ENCODE data around the gene OR2T6.
"Not testable (repeated sequence)": the region's sequence is repeated elsewhere in the genome, so short reads cannot be mapped to it uniquely, and the experiment has no call there.

The OR2T6 gene

GRCh38 chr1:248375446-248375845, at the start of gene OR2T6:
OR2T6 (plus strand) TSS chr1:248375746; CDS start chr1:248387609, 11,863 bp downstream.
- DNase-seq, result no peak

- DNase-seq, result no peak
Measured at GRCh38 chr1:248343451-248343850, 32.1 kb upstream of the OR2T6 start.

GRCh38 chr1:248348475-248348874, 27.1 kb upstream of the OR2T6 start, which contains the start of gene OR14C36:
OR14C36 (plus strand) TSS chr1:248348775; CDS start chr1:248348775, 0 bp downstream.
- DNase-seq, result no peak

- DNase-seq, result no peak
Measured at GRCh38 chr1:248359415-248359814, 16.1 kb upstream of the OR2T6 start.

GRCh38 chr1:248361121-248361715, 14.3 kb upstream of the OR2T6 start, which contains the start of gene OR2T4:
OR2T4 (plus strand) TSS chr1:248361665; CDS start chr1:248361665, 0 bp downstream.
- no peak for DNase-seq

GRCh38 chr1:248366609-248367008, 8.9 kb upstream of the OR2T6 start:
- DNase-seq, result no peak

GRCh38 chr1:248372394-248372793, 3.2 kb upstream of the OR2T6 start:
- DNase-seq, result no peak

GRCh38 chr1:248373761-248374160, 1.8 kb upstream of the OR2T6 start:
- DNase-seq, result no peak

GRCh38 chr1:248376916-248377315, 1.4 kb downstream of the OR2T6 start:
- DNase-seq, result no peak

GRCh38 chr1:248380854-248381253, 5.3 kb downstream of the OR2T6 start:
- no peak for DNase-seq

GRCh38 chr1:248388426-248388825, 12.9 kb downstream of the OR2T6 start:
- no peak for DNase-seq

GRCh38 chr1:248393050-248393449, 17.5 kb downstream of the OR2T6 start:
- DNase-seq, result no peak

- no peak for DNase-seq
Measured at GRCh38 chr1:248402748-248403147, 27.2 kb downstream of the OR2T6 start, which contains the start of gene OR2T1. OR2T1 (plus strand) TSS chr1:248403048; CDS start chr1:248406148, 3,100 bp downstream.

- DNase-seq, result no peak
Measured at GRCh38 chr1:248404024-248404423, 28.5 kb downstream of the OR2T6 start.

- DNase-seq, result no peak
Measured at GRCh38 chr1:248406721-248407692, 31.5 kb downstream of the OR2T6 start.

- no peak for DNase-seq
Measured at GRCh38 chr1:248416226-248416625, 40.7 kb downstream of the OR2T6 start.

- DNase-seq, result no peak
Measured at GRCh38 chr1:248417854-248418253, 42.3 kb downstream of the OR2T6 start.

GRCh38 chr1:248421384-248421783, 45.8 kb downstream of the OR2T6 start:
- DNase-seq, result no peak

- DNase-seq, result not testable (repeated sequence)
Measured at GRCh38 chr1:248427526-248428191, 52.1 kb downstream of the OR2T6 start.

GRCh38 chr1:248428192-248428533, 52.6 kb downstream of the OR2T6 start:
- DNase-seq, result not testable (repeated sequence)

- DNase-seq, result not testable (repeated sequence)
Measured at GRCh38 chr1:248431683-248432082, 56.1 kb downstream of the OR2T6 start.

- not testable (repeated sequence) for DNase-seq
Measured at GRCh38 chr1:248432201-248432600, 56.7 kb downstream of the OR2T6 start.

- not testable (repeated sequence) for DNase-seq
Measured at GRCh38 chr1:248433811-248434415, 58.4 kb downstream of the OR2T6 start.
